ENCODE results near the gene MRPL45.

The MRPL45 gene

DNA sequence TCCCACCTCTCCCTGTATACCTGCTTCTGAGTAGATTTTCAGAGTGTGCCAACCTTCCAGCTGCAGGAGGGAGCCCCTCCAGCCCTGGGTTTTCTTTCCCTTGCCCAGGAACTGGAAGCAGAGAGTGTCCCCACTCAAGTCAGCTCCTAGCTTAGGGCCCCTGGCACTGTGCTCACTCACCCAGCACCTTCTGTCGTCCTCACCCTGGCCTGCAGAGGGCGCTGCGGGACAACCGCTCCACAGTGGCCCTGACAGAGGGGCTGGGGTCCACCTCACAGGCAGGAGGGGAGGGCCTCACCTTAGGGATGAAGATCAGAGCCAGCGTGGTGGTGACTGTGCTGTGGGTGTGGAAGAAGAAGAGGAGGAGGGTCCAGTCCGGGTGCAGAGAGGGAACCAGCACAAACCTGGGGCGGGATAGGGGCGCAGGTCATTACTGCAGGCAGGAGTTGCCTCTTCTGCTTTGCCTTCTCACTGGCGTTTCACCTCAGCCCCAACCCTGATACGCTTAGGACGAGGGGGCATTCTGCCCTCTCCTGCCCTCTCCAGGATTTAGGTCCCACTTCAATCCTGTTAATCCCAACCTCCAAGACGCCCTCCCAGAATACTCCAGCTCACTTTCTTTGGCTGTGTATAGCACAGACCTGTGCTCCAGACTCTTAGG, 36.8 kb downstream of the MRPL45 start:
- peak in 1 of 3 donors; percentile 12 for DNase-seq
- no peaks in the 10 kb centered on the region for H3K27me3 ChIP-seq (replicated peaks; ENCODE audit: control insufficient read depth, insufficient read depth, low read length, poor library complexity, severe bottlenecking)
- no peaks in the 10 kb centered on the region for H3K4me1 ChIP-seq (ENCODE audit: control insufficient read depth, insufficient read depth, low read length, poor library complexity, severe bottlenecking)
- no peak overlapping the region for H3K27ac ChIP-seq (ENCODE audit: insufficient read depth, low read length, poor library complexity, severe bottlenecking)
- no peak overlapping the region for H3K4me3 ChIP-seq (ENCODE audit: insufficient read depth, low read depth, low read length, poor library complexity, severe bottlenecking)
- no peaks in the 10 kb centered on the region for H3K36me3 ChIP-seq (ENCODE audit: control insufficient read depth, insufficient read depth, low read length)
- H3K9me3 ChIP-seq (ENCODE audit: control insufficient read depth, low read length), result no peaks in the 10 kb centered on the region

DNA sequence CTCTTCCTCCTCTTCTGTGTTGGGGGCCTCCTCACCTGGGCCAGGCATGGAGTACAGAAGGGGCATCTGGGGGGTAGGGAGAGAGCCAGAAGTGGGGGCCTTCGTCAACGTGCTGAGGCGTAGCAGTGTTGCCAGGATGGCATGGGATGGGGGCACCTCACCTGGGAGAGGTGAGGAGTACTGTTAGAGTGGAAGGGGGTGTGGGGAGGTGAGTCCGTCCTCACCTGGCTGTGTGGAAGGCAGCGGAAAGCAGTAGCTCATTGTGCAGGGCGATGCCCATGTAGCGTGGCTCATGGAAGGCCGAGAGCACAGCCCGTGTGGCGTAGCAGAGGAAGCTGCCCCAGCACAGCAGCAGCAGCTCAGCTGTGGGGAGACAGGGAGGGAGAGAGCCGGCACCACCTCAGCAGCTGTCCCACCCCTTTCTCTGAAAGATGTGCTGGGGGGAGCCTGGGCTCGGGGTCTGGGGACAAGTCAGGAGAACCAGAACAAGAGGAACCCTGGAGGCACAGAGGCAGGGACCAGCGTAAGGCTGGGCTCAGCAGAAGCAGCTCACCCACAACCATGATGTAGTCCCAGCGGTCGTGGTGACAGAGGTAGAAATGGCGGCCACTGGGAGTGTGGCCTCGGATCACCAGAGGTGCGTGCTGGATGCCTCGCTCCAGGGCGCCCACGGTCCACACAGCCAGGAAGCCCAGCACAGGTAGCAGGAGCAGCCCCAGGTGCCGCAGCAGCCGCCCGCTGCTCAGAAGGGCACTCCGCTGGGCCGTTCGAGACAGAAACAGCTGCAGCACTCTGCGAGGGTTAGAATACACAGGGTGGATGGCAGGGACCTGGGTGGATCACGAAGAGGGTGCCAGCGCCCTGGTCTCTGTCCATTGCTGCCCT, 37.8 kb downstream of the MRPL45 start:
- Histone ChIP-seq H3K4me1 (ENCODE audit: control insufficient read depth, insufficient read depth, low read length, poor library complexity, severe bottlenecking) (no peaks in the 10 kb centered on the region), H3K36me3 (ENCODE audit: control insufficient read depth, insufficient read depth, low read length) (no peaks in the 10 kb centered on the region), H3K4me3 (ENCODE audit: insufficient read depth, low read depth, low read length, poor library complexity, severe bottlenecking) (no peak overlapping the region), H3K9me3 (ENCODE audit: control insufficient read depth, low read length) (no peaks in the 10 kb centered on the region), H3K27ac (ENCODE audit: insufficient read depth, low read length, poor library complexity, severe bottlenecking) (no peak overlapping the region), H3K27me3 (replicated peaks; ENCODE audit: control insufficient read depth, insufficient read depth, low read length, poor library complexity, severe bottlenecking) (no peaks in the 10 kb centered on the region)
- DNase-seq, result no peak

DNA sequence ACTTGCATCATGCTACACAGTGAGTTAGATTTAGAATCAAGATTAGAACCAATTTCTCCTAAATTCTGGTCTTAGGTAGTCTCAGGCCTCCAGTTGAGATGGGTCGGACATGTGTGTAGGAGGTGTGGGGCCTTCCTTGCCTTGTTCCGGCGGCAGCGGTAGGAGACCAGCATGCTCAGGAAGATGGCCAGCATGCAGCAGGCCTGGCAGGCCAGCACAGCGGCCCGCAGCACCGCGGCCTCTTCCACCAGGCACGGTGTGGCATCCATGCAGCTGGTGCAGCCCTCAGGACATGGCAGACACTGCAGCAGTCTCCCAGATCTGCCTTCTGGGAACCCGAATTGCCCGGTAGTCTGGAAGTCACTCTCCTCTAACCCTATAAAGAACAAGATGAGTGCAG, 39.9 kb downstream of the MRPL45 start:
- DNase-seq, result no peak
- Histone ChIP-seq H3K36me3 (ENCODE audit: control insufficient read depth, insufficient read depth, low read length) (no peaks in the 10 kb centered on the region), H3K27ac (ENCODE audit: insufficient read depth, low read length, poor library complexity, severe bottlenecking) (no peak overlapping the region), H3K9me3 (ENCODE audit: control insufficient read depth, low read length) (no peaks in the 10 kb centered on the region), H3K4me1 (ENCODE audit: control insufficient read depth, insufficient read depth, low read length, poor library complexity, severe bottlenecking) (no peaks in the 10 kb centered on the region), H3K4me3 (ENCODE audit: insufficient read depth, low read depth, low read length, poor library complexity, severe bottlenecking) (no peak overlapping the region), H3K27me3 (replicated peaks; ENCODE audit: control insufficient read depth, insufficient read depth, low read length, poor library complexity, severe bottlenecking) (no peaks in the 10 kb centered on the region)

DNA sequence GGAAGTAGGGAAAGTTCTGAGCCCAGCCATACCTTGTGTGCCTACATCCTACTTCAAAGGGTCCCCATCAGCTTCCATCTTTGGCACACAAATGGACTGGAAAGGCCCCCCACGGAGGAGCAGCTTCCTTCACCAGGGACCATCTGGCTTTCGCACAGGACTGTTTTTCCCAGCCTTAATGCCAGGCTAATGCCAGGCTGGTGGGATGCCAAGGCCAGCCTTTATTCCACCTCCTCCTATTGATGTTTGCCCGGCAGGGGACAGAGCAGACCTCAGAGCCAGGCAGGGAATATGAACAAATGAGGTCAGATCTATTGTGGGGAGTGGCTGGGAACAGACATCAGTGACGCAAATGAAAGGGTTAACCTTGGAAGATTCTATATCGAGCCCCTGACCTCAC, 41.1 kb downstream of the MRPL45 start:
- Histone ChIP-seq H3K4me1 (ENCODE audit: control insufficient read depth, insufficient read depth, low read length, poor library complexity, severe bottlenecking) (no peaks in the 10 kb centered on the region), H3K36me3 (ENCODE audit: control insufficient read depth, insufficient read depth, low read length) (no peaks in the 10 kb centered on the region), H3K9me3 (ENCODE audit: control insufficient read depth, low read length) (no peaks in the 10 kb centered on the region), H3K4me3 (ENCODE audit: insufficient read depth, low read depth, low read length, poor library complexity, severe bottlenecking) (no peak overlapping the region), H3K27ac (ENCODE audit: insufficient read depth, low read length, poor library complexity, severe bottlenecking) (no peak overlapping the region), H3K27me3 (replicated peaks; ENCODE audit: control insufficient read depth, insufficient read depth, low read length, poor library complexity, severe bottlenecking) (no peaks in the 10 kb centered on the region)
- DNase-seq, result no peak

DNA sequence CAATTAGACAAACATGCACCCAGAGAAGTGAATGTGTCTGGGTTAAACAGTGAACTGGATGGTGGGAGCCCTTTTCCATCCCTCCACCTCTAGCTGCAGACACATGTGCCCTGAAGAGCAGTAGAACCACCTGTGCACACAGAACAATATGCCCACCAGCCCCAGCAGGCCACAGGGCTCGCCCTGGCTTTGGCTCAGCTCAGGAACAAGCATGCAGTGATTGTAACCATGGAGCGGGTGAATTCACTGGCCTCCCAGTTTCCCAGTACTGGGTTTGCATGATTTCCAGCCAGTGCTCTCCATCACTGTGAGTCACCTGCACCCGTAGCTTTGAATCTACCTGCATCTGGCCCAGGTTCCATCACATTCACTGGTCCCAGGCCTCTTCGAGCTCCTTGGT, 41.6 kb downstream of the MRPL45 start:
- Histone ChIP-seq H3K36me3 (ENCODE audit: control insufficient read depth, insufficient read depth, low read length) (no peaks in the 10 kb centered on the region), H3K27ac (ENCODE audit: insufficient read depth, low read length, poor library complexity, severe bottlenecking) (no peak overlapping the region), H3K4me1 (ENCODE audit: control insufficient read depth, insufficient read depth, low read length, poor library complexity, severe bottlenecking) (no peaks in the 10 kb centered on the region), H3K4me3 (ENCODE audit: insufficient read depth, low read depth, low read length, poor library complexity, severe bottlenecking) (no peak overlapping the region), H3K9me3 (ENCODE audit: control insufficient read depth, low read length) (no peaks in the 10 kb centered on the region), H3K27me3 (replicated peaks; ENCODE audit: control insufficient read depth, insufficient read depth, low read length, poor library complexity, severe bottlenecking) (no peaks in the 10 kb centered on the region)
- DNase-seq, result no peak

- H3K36me3 ChIP-seq (ENCODE audit: control insufficient read depth, insufficient read depth, low read length), result no peaks in the 10 kb centered on the region
- H3K9me3 ChIP-seq (ENCODE audit: control insufficient read depth, low read length), result no peaks in the 10 kb centered on the region
- no peak overlapping the region for H3K4me3 ChIP-seq (ENCODE audit: insufficient read depth, low read depth, low read length, poor library complexity, severe bottlenecking)
- no peak overlapping the region for H3K27ac ChIP-seq (ENCODE audit: insufficient read depth, low read length, poor library complexity, severe bottlenecking)
- H3K4me1 ChIP-seq (ENCODE audit: control insufficient read depth, insufficient read depth, low read length, poor library complexity, severe bottlenecking), result no peaks in the 10 kb centered on the region
- H3K27me3 ChIP-seq (replicated peaks; ENCODE audit: control insufficient read depth, insufficient read depth, low read length, poor library complexity, severe bottlenecking), result no peaks in the 10 kb centered on the region
- no peak for DNase-seq
These were observed 42.9 kb downstream of the MRPL45 start for GRCh38 chr17:38339891-38340290.

DNA sequence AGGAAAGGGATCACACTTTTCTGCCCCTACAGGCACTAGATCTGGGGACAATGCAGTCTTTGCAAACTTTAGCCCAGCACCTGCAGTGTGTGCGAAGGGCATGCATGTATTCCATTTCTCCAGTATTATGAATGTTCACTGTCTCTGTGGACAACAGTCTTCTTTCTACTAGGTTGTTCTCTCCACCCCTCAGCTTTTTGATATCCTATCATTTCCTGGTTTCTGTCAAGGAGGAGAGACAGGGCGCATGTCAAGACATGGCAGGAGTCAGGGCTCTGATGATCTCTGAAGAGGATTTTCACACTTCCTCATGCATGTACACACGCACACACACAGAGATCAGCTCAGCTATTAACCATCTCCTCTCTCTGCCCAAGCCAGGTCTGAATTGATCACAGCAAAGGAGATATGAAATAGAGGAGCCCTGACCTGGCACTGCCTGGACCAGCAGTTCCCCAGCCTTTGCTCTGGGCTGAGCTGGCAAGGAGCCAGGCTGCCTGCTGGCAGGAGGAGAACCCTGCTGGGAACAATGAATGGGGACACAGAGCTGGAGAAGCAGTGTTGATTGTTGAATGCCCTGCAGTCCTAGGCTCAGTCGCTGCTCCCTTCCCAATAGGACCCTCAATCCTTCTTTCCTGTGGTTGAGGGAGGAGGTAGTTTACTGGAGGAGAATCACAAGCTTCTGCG, 44.2 kb downstream of the MRPL45 start:
- H3K27ac ChIP-seq (ENCODE audit: insufficient read depth, low read length, poor library complexity, severe bottlenecking), result no peak overlapping the region
- no peaks in the 10 kb centered on the region for H3K9me3 ChIP-seq (ENCODE audit: control insufficient read depth, low read length)
- DNase-seq, result no peak
- H3K36me3 ChIP-seq (ENCODE audit: control insufficient read depth, insufficient read depth, low read length), result no peaks in the 10 kb centered on the region
- H3K4me1 ChIP-seq (ENCODE audit: control insufficient read depth, insufficient read depth, low read length, poor library complexity, severe bottlenecking), result no peaks in the 10 kb centered on the region
- H3K27me3 ChIP-seq (replicated peaks; ENCODE audit: control insufficient read depth, insufficient read depth, low read length, poor library complexity, severe bottlenecking), result no peaks in the 10 kb centered on the region
- no peak overlapping the region for H3K4me3 ChIP-seq (ENCODE audit: insufficient read depth, low read depth, low read length, poor library complexity, severe bottlenecking)

DNA sequence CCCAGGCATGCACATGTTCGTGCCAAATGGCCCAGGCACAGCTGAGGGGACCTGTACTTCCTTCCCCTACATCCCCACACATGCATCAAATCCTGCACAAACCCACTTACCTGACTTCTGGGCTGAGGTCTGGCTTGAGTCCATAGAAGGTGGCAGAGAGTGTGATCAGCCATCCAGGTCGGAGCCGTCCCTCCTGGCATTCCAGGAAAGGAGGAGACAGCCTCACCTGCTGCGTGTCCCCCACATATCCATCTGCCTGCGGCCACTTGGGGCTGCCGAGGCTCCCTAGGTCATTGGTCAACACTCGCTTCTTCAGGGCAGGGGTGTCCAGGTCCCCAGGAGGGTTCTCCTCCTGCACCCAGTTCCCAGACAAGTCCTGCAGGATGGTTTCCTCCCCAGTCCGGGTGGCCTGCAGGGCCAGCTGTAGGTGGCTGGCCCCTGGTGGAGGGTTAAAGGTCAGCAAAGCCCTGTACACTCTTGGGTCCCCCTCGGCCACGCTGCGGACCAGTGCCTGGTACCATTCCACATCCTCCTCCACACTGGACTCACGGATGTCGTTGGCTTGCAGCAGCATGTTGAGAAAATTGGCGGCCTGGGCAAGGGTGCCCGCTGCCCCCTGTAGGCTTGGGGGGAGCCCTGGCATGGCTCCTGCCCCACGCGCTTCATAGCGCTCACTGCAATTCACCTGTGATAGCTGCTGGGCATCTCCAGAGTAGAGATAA, 46.1 kb downstream of the MRPL45 start:
- no peak for DNase-seq
- Histone ChIP-seq H3K4me1 (ENCODE audit: control insufficient read depth, insufficient read depth, low read length, poor library complexity, severe bottlenecking) (no peaks in the 10 kb centered on the region), H3K27ac (ENCODE audit: insufficient read depth, low read length, poor library complexity, severe bottlenecking) (no peak overlapping the region), H3K27me3 (replicated peaks; ENCODE audit: control insufficient read depth, insufficient read depth, low read length, poor library complexity, severe bottlenecking) (no peaks in the 10 kb centered on the region), H3K9me3 (ENCODE audit: control insufficient read depth, low read length) (no peaks in the 10 kb centered on the region), H3K4me3 (ENCODE audit: insufficient read depth, low read depth, low read length, poor library complexity, severe bottlenecking) (no peak overlapping the region), H3K36me3 (ENCODE audit: control insufficient read depth, insufficient read depth, low read length) (no peaks in the 10 kb centered on the region)

- Histone ChIP-seq H3K9me3 (ENCODE audit: control insufficient read depth, low read length) (no peaks in the 10 kb centered on the region), H3K27ac (ENCODE audit: insufficient read depth, low read length, poor library complexity, severe bottlenecking) (no peak within 1 kb of the TSS), H3K27me3 (replicated peaks; ENCODE audit: control insufficient read depth, insufficient read depth, low read length, poor library complexity, severe bottlenecking) (no peaks in the 10 kb centered on the region), H3K4me1 (ENCODE audit: control insufficient read depth, insufficient read depth, low read length, poor library complexity, severe bottlenecking) (no peaks in the 10 kb centered on the region), H3K36me3 (ENCODE audit: control insufficient read depth, insufficient read depth, low read length) (no peaks in the 10 kb centered on the region), H3K4me3 (ENCODE audit: insufficient read depth, low read depth, low read length, poor library complexity, severe bottlenecking) (no peak within 1 kb of the TSS)
- no peak for DNase-seq
These were observed 46.8 kb downstream of the MRPL45 start, which contains the start of gene GPR179 for GRCh38 chr17:38343608-38344419. GPR179 (minus strand) TSS chr17:38343956; CDS start chr17:38343789, 167 bp downstream.

All from effector memory CD4-positive, alpha-beta T cell (primary cell).